HepG2 (cell line): ENCODE data around the gene AMDHD1. TPM values are rescaled to one million over a fixed set of nuclear protein-coding genes. Genes with fewer than 3 reads are reported as not detected.

Experiments
- HDAC6 ChIP-seq: fragments of 200-600 bp; sonication (generic); IDR thresholded peaks from 2 replicates; pipeline ENCODE4 v1.7.0; 2017; ENCODE audit warnings: mild to moderate bottlenecking, antibody characterized with exemption, low read length, low read depth
- HNRNPLL ChIP-seq: fragments of 200-400 bp; formaldehyde crosslinking; IDR thresholded peaks from 2 replicates; pipeline ENCODE4 v1.6.1; 2017; ENCODE audit warnings: mild to moderate bottlenecking, low read depth, low read length; ENCODE audit not compliant: poor library complexity, severe bottlenecking
- MEF2D ChIP-seq: sonication (generic); formaldehyde crosslinking; IDR thresholded peaks from 2 replicates; pipeline ENCODE4 v1.5.1; 2020; ENCODE audit warnings: mild to moderate bottlenecking, missing genetic modification reagents
- NFATC3 ChIP-seq: sonication (generic); formaldehyde crosslinking; IDR thresholded peaks from 2 replicates; pipeline ENCODE4 v1.5.1; 2020; ENCODE audit warnings: mild to moderate bottlenecking, missing genetic modification reagents
- RBFOX2 ChIP-seq: fragments of 200-400 bp; formaldehyde crosslinking; IDR thresholded peaks from 2 replicates; pipeline ENCODE4 v1.6.1; 2017; ENCODE audit warnings: low read depth, mild to moderate bottlenecking, low read length
- RXRB ChIP-seq: IDR thresholded peaks from 2 replicates; pipeline ENCODE4 v1.6.1; 2016; ENCODE audit warnings: borderline replicate concordance, missing genetic modification reagents, missing compliant biosample characterization
- SKI ChIP-seq: fragments of 450-650 bp; IDR thresholded peaks from one replicate; pipeline ENCODE4 v1.6.1; 2018; ENCODE audit warnings: mild to moderate bottlenecking; ENCODE audit not compliant: partially characterized antibody
- SP2 ChIP-seq: sonication (generic); formaldehyde crosslinking; IDR thresholded peaks from 2 replicates; pipeline ENCODE4 v1.5.1; 2020; ENCODE audit warnings: mild to moderate bottlenecking, missing genetic modification reagents
- SRSF1 ChIP-seq: fragments of 200-400 bp; formaldehyde crosslinking; optimal IDR thresholded peaks from 2 replicates; pipeline ENCODE3; 2017; ENCODE audit warnings: mild to moderate bottlenecking, low read depth, low read length, moderate library complexity
- STAG1 ChIP-seq: sonication (generic); formaldehyde crosslinking; IDR thresholded peaks from 2 replicates; pipeline ENCODE4 v1.4.0; 2020; ENCODE audit warnings: missing genetic modification reagents
- ZNF296 ChIP-seq: sonication (generic); formaldehyde crosslinking; conservative IDR thresholded peaks from 2 replicates; pipeline ENCODE4 v1.5.0; 2020; ENCODE audit warnings: mild to moderate bottlenecking, missing genetic modification reagents
- ZNF501 ChIP-seq: sonication (generic); formaldehyde crosslinking; IDR thresholded peaks from 2 replicates; pipeline ENCODE4 v1.5.1; 2020; ENCODE audit warnings: mild to moderate bottlenecking, moderate library complexity, missing genetic modification reagents
- ZSCAN31 ChIP-seq: sonication (generic); formaldehyde crosslinking; IDR thresholded peaks from 2 replicates; pipeline ENCODE4 v1.5.0; 2020; ENCODE audit warnings: low read depth, mild to moderate bottlenecking, missing genetic modification reagents
- polyA plus RNA-seq, 8 experiments: library from polyadenylated mRNA; depleted of rRNA in 3 of 8; stranded (reverse) in 7 of 8; unstranded in 1 of 8; fragments of >200 nt; fragmentation: Illumina TruSeq in 4 of 8; extraction: Trizol in 4 of 8; gene quantifications; 2 replicates each; pipeline versions ENCODE4 v1.2.1 to v1.2.3, GENCODE V29; 2011 to 2016; ENCODE audit warnings: low read depth in 4 of 8, missing spikeins in 1 of 8, mixed read lengths in 1 of 8; ENCODE audit not compliant: insufficient read depth in 1 of 8
- total RNA-seq, 5 experiments: library from RNA; depleted of rRNA; stranded (reverse); fragments of >200 nt; fragmentation: Illumina TruSeq; extraction: Trizol; gene quantifications; 2 replicates each; pipeline ENCODE4 v1.2.3, GENCODE V29; 2016; ENCODE audit warnings: low read depth in 1 of 5
- TF ChIP-seq, protein P1 (sequence below): sonication (generic); formaldehyde crosslinking; IDR thresholded peaks from 2 replicates; pipeline ENCODE4 v1.4.0; 2020; ENCODE audit warnings: missing genetic modification reagents, mild to moderate bottlenecking, borderline replicate concordance
- TF ChIP-seq, protein P2 (sequence below): sonication (generic); formaldehyde crosslinking; IDR thresholded peaks from 2 replicates; pipeline ENCODE4 v1.8.0; 2022; ENCODE audit warnings: mild to moderate bottlenecking, missing genetic modification reagents, borderline replicate concordance
- TF ChIP-seq, protein P3 (sequence below), 2 experiments: fragments of 450-650 bp in 1 of 2; sonication (generic) in 1 of 2; formaldehyde crosslinking; IDR thresholded peaks; 2 replicates each; pipeline versions ENCODE4 v1.5.0 to v1.8.0; 2020 to 2022; ENCODE audit warnings: mild to moderate bottlenecking in 1 of 2, missing genetic modification reagents in 1 of 2
- TF ChIP-seq, protein P4 (sequence below): sonication (generic); formaldehyde crosslinking; IDR thresholded peaks from 2 replicates; pipeline ENCODE4 v1.5.0; 2020; ENCODE audit warnings: missing genetic modification reagents, mild to moderate bottlenecking, borderline replicate concordance
- TF ChIP-seq, protein P5 (sequence below): sonication (generic); formaldehyde crosslinking; IDR thresholded peaks from 2 replicates; pipeline ENCODE4 v1.4.0; 2020; ENCODE audit warnings: missing genetic modification reagents
- TF ChIP-seq, protein P6 (sequence below): IDR thresholded peaks from 2 replicates; pipeline ENCODE4 v1.6.1; 2016; ENCODE audit warnings: low read depth

Gene AMDHD1
- total and polyA plus RNA-seq, 2 of the 13 experiments (the other 11 are each of a cell fraction or from before 2014, with no cell fraction given): 6.5 to 29.6 TPM

DNA sequence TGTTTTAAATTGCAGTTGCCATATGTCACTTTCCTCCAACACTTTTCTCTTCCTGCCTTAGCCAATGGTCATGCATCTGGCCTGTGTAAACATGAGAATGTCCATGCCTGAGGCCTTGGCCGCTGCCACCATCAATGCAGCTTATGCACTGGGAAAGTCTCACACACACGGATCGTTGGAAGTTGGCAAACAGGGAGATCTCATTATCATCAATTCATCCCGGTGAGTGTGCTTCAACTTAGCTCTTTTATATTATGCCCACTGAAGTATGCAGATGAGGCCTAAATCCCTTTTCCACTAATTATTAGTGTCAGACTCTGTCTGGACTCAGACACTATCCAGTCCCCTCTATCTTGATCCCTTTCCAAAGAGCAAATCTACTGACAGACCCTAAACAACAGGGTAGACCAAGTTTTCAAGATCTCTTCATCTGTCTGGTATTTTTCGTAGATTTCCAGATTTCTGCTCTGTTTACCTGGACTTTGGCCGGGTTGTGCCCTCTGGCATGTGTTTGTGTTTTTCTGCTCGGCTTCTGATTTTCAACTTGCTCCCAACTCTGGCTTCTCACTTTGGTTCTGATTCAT, 23.2 kb downstream of the AMDHD1 start (continued):
- TF ChIP-seq, protein P1, sequence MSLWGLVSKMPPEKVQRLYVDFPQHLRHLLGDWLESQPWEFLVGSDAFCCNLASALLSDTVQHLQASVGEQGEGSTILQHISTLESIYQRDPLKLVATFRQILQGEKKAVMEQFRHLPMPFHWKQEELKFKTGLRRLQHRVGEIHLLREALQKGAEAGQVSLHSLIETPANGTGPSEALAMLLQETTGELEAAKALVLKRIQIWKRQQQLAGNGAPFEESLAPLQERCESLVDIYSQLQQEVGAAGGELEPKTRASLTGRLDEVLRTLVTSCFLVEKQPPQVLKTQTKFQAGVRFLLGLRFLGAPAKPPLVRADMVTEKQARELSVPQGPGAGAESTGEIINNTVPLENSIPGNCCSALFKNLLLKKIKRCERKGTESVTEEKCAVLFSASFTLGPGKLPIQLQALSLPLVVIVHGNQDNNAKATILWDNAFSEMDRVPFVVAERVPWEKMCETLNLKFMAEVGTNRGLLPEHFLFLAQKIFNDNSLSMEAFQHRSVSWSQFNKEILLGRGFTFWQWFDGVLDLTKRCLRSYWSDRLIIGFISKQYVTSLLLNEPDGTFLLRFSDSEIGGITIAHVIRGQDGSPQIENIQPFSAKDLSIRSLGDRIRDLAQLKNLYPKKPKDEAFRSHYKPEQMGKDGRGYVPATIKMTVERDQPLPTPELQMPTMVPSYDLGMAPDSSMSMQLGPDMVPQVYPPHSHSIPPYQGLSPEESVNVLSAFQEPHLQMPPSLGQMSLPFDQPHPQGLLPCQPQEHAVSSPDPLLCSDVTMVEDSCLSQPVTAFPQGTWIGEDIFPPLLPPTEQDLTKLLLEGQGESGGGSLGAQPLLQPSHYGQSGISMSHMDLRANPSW (CRISPR knock-in tag): peak; percentile 58; the same call in 1 of the 2 replicates
- TF ChIP-seq ZNF501 (peak; percentile 78; the same call in 1 of the 2 replicates), RBFOX2 (0 out of 2 replicates have a peak, but pooled peaks have one; percentile 13), ZNF296 (CRISPR knock-in tag) (0 out of 2 replicates have a peak, but pooled peaks have one; percentile 74), HNRNPLL (no peak), NFATC3 (CRISPR knock-in tag) (no peak), HDAC6 (no peak), MEF2D (CRISPR knock-in tag) (peak; percentile 65), SKI (peak; percentile 67), SRSF1 (no peak), SP2 (CRISPR knock-in tag) (no peak), ZSCAN31 (peak; percentile 48; the same call in 1 of the 2 replicates), RXRB (CRISPR knock-in tag) (peak; percentile 61), STAG1 (peak; percentile 5; the same call in 1 of the 2 replicates)
- TF ChIP-seq, protein P2, sequence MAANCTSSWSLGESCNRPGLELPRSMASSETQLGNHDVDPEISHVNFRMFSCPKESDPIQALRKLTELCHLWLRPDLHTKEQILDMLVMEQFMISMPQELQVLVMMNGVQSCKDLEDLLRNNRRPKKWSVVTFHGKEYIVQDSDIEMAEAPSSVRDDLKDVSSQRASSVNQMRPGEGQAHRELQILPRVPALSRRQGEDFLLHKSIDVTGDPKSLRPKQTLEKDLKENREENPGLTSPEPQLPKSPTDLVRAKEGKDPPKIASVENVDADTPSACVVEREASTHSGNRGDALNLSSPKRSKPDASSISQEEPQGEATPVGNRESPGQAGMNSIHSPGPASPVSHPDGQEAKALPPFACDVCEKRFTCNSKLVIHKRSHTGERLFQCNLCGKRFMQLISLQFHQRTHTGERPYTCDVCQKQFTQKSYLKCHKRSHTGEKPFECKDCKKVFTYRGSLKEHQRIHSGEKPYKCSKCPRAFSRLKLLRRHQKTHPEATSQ: no peak
- TF ChIP-seq, protein P3, sequence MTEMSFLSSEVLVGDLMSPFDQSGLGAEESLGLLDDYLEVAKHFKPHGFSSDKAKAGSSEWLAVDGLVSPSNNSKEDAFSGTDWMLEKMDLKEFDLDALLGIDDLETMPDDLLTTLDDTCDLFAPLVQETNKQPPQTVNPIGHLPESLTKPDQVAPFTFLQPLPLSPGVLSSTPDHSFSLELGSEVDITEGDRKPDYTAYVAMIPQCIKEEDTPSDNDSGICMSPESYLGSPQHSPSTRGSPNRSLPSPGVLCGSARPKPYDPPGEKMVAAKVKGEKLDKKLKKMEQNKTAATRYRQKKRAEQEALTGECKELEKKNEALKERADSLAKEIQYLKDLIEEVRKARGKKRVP (CRISPR knock-in tag; IDR thresholded peaks at IDR 0.05): 0 out of 4 replicates have a peak, but pooled peaks of 1 of the 2 experiments have one; percentile 38
- TF ChIP-seq, protein P4, sequence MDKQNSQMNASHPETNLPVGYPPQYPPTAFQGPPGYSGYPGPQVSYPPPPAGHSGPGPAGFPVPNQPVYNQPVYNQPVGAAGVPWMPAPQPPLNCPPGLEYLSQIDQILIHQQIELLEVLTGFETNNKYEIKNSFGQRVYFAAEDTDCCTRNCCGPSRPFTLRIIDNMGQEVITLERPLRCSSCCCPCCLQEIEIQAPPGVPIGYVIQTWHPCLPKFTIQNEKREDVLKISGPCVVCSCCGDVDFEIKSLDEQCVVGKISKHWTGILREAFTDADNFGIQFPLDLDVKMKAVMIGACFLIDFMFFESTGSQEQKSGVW: no peak
- TF ChIP-seq, protein P5, sequence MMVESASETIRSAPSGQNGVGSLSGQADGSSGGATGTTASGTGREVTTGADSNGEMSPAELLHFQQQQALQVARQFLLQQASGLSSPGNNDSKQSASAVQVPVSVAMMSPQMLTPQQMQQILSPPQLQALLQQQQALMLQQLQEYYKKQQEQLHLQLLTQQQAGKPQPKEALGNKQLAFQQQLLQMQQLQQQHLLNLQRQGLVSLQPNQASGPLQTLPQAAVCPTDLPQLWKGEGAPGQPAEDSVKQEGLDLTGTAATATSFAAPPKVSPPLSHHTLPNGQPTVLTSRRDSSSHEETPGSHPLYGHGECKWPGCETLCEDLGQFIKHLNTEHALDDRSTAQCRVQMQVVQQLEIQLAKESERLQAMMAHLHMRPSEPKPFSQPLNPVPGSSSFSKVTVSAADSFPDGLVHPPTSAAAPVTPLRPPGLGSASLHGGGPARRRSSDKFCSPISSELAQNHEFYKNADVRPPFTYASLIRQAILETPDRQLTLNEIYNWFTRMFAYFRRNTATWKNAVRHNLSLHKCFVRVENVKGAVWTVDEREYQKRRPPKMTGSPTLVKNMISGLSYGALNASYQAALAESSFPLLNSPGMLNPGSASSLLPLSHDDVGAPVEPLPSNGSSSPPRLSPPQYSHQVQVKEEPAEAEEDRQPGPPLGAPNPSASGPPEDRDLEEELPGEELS (CRISPR knock-in tag): peak; percentile 75
- TF ChIP-seq, protein P6, sequence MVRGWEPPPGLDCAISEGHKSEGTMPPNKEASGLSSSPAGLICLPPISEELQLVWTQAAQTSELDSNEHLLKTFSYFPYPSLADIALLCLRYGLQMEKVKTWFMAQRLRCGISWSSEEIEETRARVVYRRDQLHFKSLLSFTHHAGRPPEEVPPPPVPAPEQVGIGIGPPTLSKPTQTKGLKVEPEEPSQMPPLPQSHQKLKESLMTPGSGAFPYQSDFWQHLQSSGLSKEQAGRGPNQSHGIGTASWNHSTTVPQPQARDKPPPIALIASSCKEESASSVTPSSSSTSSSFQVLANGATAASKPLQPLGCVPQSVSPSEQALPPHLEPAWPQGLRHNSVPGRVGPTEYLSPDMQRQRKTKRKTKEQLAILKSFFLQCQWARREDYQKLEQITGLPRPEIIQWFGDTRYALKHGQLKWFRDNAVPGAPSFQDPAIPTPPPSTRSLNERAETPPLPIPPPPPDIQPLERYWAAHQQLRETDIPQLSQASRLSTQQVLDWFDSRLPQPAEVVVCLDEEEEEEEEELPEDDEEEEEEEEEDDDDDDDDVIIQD (CRISPR knock-in tag): peak; percentile 58; the same call in 1 of the 2 replicates
